GM12875 (cell line): ENCODE results near the gene MLLT6.
"Not testable (repeated sequence)": the region's sequence is repeated elsewhere in the genome, so short reads cannot be mapped to it uniquely, and the experiment has no call there.

Source experiments
- H3K4me3 ChIP-seq: one replicate; pipeline ENCODE4 v1.5.1; 2011; ENCODE audit warnings: low read depth, low read length, control low read depth
- TF ChIP-seq, protein P1 (sequence below): IDR thresholded peaks from 2 replicates; pipeline ENCODE4 v1.5.1; 2011; ENCODE audit warnings: low read depth, mild to moderate bottlenecking, control low read depth, inconsistent platforms, low read length, moderate library complexity, borderline replicate concordance; ENCODE audit not compliant: insufficient read depth

MLLT6 gene

DNA sequence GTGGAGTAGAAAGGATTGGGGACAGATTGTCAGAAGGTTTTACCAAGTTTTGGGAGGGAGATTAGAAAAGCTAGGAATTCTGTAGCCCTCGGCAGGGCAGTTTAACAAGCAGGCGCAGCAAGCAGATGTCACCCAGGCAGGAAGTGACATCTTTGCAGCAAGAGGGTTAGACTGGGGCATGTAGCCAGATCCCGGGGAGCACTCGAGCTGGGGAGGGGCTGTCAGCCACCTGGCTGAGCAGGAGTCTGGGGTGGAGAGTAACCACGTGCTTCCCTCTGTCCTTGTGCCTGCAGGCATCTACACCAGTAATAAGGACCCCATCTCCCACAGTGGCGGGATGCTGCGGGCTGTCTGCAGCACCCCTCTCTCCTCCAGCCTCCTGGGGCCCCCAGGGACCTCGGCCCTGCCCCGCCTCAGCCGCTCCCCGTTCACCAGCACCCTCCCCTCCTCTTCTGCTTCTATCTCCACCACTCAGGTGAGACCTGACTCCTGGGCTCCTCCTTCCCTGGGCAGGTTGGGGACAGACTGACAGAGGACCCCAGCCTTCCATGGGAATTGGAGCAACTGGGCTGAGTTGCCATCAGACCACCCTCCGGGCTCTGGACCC lies 12.2 kb downstream of the MLLT6 start:
- TF ChIP-seq, protein P1, sequence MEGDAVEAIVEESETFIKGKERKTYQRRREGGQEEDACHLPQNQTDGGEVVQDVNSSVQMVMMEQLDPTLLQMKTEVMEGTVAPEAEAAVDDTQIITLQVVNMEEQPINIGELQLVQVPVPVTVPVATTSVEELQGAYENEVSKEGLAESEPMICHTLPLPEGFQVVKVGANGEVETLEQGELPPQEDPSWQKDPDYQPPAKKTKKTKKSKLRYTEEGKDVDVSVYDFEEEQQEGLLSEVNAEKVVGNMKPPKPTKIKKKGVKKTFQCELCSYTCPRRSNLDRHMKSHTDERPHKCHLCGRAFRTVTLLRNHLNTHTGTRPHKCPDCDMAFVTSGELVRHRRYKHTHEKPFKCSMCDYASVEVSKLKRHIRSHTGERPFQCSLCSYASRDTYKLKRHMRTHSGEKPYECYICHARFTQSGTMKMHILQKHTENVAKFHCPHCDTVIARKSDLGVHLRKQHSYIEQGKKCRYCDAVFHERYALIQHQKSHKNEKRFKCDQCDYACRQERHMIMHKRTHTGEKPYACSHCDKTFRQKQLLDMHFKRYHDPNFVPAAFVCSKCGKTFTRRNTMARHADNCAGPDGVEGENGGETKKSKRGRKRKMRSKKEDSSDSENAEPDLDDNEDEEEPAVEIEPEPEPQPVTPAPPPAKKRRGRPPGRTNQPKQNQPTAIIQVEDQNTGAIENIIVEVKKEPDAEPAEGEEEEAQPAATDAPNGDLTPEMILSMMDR, result no peak
- H3K4me3 ChIP-seq, result no peak overlapping the region

- TF ChIP-seq, protein P1, result no peak
- H3K4me3 ChIP-seq, result no peak overlapping the region
These were observed 14.3 kb downstream of the MLLT6 start for GRCh38 chr17:38719289-38719942.

GRCh38 chr17:38719943-38720641 lies 15.0 kb downstream of the MLLT6 start:
- TF ChIP-seq, protein P1, result no peak
- no peak overlapping the region for H3K4me3 ChIP-seq

- TF ChIP-seq, protein P1, result no peak
- H3K4me3 ChIP-seq, result no peak overlapping the region
These were observed 15.9 kb downstream of the MLLT6 start for GRCh38 chr17:38720941-38721340.

GRCh38 chr17:38721802-38722201 lies 16.7 kb downstream of the MLLT6 start:
- TF ChIP-seq, protein P1, result no peak
- H3K4me3 ChIP-seq, result no peak overlapping the region

GRCh38 chr17:38724337-38724988 lies 19.4 kb downstream of the MLLT6 start:
- TF ChIP-seq, protein P1, result no peak
- H3K4me3 ChIP-seq, result no peak overlapping the region

DNA sequence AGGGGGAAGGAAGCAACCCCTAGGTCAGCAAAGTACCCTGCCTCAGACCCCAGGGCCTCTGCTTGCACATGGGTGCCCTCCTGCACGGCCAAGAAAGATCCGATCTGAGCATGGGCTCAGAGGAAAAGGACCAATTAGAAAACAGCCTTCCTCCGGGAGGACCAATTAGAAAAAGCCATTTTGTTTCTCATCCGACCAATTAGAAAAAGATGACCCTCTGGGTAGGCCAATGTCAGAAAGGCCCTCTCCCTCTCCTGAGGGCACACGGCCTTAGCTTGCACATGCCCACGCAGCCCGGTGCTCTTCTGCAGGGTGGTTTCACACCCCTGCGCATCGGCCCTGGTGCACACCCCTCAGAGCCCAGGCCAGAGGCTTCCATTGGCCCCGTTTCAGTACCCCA lies 20.0 kb downstream of the MLLT6 start:
- TF ChIP-seq, protein P1, result no peak
- no peak overlapping the region for H3K4me3 ChIP-seq

DNA sequence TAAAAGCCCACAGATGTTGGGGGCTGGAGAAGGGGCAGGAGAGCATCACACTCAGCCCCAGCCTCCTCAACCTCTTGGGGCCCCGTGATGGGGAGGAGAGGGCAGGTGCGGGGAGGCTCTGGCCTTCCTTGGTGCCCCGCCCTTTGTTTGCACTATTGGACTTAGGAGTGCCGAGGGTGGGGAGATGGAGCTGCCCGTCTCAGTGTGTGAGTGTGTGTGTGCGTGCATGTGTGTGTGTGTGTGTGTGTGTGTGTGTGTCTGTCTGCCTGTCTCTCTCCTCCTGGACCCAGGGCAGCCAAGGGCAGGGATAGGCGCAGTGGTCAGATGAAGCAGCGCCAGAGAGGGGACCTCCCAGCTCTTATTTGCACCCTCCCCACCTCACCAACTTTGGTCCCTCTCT lies 21.1 kb downstream of the MLLT6 start:
- not testable (repeated sequence) for H3K4me3 ChIP-seq
